ENCODE results near the gene CDK5R2.

CDK5R2 gene

DNA sequence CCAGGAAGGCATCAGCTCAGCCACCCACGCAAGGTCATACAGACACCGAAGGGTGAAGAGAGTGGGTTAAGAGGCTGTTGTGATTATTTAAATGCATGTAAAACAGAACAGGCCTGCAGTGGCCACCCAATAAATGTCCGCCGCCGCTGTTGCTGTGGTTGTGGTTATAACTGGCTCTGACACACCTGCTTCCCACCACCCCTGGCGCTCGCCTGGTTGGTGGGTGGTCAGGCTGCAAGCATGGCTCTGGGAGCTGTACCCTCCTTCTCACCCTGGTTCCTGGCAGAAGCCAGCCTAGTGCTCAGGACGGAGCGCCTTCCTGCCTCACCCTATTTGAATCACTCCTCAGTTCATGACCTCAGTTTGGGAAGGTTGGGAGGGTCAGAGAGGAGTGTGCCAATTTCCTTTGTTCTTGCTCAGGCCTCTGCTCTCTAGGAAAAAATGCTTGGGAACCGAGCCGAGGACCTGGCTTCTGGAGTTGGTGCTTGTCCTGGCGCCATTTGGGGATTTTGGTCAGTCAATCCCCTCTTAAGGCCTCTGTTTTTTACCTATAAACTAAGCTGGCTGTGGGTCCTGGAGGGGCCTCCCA is 39.0 kb downstream of the CDK5R2 start:
- no peak for ATAC-seq
- TF ChIP-seq BACH2 (CRISPR knock-in tag; IDR thresholded peaks at IDR 0.05; ENCODE audit: borderline replicate concordance) (no peak), ZFP3 (CRISPR knock-in tag; IDR thresholded peaks at IDR 0.05) (no peak), TCF4 (CRISPR knock-in tag; IDR thresholded peaks at IDR 0.05; ENCODE audit: borderline replicate concordance) (no peak), ISL1 (CRISPR knock-in tag; IDR thresholded peaks at IDR 0.05) (no peak), ZFP30 (CRISPR knock-in tag; IDR thresholded peaks at IDR 0.05) (no peak), OSR1 (CRISPR knock-in tag; IDR thresholded peaks at IDR 0.05) (no peak), ZNF70 (CRISPR knock-in tag; IDR thresholded peaks at IDR 0.05) (no peak), ZNF8 (CRISPR knock-in tag; IDR thresholded peaks at IDR 0.05) (no peak), ZNF565 (CRISPR knock-in tag; conservative IDR thresholded peaks at IDR 0.05; ENCODE audit: low read depth) (no peak), ESRRG (CRISPR knock-in tag; IDR thresholded peaks at IDR 0.05) (no peak), ZC3H10 (CRISPR knock-in tag; IDR thresholded peaks at IDR 0.05) (no peak), PPARA (CRISPR knock-in tag; IDR thresholded peaks at IDR 0.05; ENCODE audit: borderline replicate concordance) (no peak), SNAI2 (CRISPR knock-in tag; IDR thresholded peaks at IDR 0.05) (no peak), GLIS3 (CRISPR knock-in tag; IDR thresholded peaks at IDR 0.05) (no peak)
- TF ChIP-seq, protein P1, sequence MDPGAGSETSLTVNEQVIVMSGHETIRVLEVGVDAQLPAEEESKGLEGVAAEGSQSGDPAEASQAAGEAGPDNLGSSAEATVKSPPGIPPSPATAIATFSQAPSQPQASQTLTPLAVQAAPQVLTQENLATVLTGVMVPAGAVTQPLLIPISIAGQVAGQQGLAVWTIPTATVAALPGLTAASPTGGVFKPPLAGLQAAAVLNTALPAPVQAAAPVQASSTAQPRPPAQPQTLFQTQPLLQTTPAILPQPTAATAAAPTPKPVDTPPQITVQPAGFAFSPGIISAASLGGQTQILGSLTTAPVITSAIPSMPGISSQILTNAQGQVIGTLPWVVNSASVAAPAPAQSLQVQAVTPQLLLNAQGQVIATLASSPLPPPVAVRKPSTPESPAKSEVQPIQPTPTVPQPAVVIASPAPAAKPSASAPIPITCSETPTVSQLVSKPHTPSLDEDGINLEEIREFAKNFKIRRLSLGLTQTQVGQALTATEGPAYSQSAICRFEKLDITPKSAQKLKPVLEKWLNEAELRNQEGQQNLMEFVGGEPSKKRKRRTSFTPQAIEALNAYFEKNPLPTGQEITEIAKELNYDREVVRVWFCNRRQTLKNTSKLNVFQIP (CRISPR knock-in tag; IDR thresholded peaks at IDR 0.05; ENCODE audit: borderline replicate concordance, low read depth), result no peak
- TF ChIP-seq, protein P2, sequence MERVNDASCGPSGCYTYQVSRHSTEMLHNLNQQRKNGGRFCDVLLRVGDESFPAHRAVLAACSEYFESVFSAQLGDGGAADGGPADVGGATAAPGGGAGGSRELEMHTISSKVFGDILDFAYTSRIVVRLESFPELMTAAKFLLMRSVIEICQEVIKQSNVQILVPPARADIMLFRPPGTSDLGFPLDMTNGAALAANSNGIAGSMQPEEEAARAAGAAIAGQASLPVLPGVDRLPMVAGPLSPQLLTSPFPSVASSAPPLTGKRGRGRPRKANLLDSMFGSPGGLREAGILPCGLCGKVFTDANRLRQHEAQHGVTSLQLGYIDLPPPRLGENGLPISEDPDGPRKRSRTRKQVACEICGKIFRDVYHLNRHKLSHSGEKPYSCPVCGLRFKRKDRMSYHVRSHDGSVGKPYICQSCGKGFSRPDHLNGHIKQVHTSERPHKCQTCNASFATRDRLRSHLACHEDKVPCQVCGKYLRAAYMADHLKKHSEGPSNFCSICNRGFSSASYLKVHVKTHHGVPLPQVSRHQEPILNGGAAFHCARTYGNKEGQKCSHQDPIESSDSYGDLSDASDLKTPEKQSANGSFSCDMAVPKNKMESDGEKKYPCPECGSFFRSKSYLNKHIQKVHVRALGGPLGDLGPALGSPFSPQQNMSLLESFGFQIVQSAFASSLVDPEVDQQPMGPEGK (CRISPR knock-in tag; IDR thresholded peaks at IDR 0.05; ENCODE audit: borderline replicate concordance), result no peak
- TF ChIP-seq, protein P3, sequence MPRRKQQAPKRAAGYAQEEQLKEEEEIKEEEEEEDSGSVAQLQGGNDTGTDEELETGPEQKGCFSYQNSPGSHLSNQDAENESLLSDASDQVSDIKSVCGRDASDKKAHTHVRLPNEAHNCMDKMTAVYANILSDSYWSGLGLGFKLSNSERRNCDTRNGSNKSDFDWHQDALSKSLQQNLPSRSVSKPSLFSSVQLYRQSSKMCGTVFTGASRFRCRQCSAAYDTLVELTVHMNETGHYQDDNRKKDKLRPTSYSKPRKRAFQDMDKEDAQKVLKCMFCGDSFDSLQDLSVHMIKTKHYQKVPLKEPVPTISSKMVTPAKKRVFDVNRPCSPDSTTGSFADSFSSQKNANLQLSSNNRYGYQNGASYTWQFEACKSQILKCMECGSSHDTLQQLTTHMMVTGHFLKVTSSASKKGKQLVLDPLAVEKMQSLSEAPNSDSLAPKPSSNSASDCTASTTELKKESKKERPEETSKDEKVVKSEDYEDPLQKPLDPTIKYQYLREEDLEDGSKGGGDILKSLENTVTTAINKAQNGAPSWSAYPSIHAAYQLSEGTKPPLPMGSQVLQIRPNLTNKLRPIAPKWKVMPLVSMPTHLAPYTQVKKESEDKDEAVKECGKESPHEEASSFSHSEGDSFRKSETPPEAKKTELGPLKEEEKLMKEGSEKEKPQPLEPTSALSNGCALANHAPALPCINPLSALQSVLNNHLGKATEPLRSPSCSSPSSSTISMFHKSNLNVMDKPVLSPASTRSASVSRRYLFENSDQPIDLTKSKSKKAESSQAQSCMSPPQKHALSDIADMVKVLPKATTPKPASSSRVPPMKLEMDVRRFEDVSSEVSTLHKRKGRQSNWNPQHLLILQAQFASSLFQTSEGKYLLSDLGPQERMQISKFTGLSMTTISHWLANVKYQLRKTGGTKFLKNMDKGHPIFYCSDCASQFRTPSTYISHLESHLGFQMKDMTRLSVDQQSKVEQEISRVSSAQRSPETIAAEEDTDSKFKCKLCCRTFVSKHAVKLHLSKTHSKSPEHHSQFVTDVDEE (CRISPR knock-in tag; IDR thresholded peaks at IDR 0.05), result no peak
- TF ChIP-seq, protein P4, sequence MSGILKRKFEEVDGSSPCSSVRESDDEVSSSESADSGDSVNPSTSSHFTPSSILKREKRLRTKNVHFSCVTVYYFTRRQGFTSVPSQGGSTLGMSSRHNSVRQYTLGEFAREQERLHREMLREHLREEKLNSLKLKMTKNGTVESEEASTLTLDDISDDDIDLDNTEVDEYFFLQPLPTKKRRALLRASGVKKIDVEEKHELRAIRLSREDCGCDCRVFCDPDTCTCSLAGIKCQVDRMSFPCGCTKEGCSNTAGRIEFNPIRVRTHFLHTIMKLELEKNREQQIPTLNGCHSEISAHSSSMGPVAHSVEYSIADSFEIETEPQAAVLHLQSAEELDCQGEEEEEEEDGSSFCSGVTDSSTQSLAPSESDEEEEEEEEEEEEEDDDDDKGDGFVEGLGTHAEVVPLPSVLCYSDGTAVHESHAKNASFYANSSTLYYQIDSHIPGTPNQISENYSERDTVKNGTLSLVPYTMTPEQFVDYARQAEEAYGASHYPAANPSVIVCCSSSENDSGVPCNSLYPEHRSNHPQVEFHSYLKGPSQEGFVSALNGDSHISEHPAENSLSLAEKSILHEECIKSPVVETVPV (CRISPR knock-in tag; IDR thresholded peaks at IDR 0.05), result no peak

DNA sequence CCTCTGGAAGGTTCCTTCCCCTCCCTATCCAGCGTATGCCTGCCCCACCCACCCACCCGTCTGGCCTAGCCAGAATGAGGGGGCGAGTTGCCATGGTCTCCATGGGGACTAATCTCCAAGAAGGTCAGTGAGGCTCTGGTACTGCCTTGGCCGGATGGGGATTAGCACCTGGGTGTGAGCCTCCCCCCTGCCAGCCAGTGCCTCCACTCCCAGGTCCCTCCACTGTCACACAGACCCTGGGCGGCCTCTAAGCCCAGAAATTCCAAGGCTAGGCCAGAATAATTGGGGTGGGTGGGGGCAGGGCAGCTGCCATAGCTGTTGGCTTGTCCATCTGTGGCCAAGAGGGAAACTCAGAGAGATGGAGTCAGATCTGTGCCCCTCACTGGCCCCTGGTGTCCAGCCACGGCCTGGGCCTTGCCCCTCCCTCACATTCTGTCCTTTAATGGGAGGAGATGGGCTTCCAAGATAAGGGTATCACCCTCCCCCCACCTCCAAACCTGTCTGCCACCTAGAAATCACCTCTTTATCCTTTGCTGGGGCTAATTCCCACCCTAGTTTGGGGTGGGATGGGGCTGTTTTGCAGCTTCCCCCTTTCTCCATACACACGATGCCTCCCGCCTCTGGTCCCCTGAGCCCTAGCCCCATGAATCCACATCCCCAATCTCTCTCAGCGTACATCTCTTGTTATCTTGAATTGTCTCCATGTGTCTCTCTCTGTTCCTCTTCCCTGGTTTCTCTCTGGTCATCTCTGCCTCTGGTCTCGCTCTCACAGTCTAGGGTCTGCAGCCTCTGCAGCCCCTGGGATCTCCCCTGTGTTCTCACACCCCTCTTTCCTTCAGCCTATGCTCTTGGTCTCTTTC is 39.8 kb downstream of the CDK5R2 start:
- ATAC-seq, result no peak
- TF ChIP-seq ZC3H10 (CRISPR knock-in tag; IDR thresholded peaks at IDR 0.05) (no peak), ISL1 (CRISPR knock-in tag; IDR thresholded peaks at IDR 0.05) (no peak), ZNF565 (CRISPR knock-in tag; conservative IDR thresholded peaks at IDR 0.05; ENCODE audit: low read depth) (no peak), TCF4 (CRISPR knock-in tag; IDR thresholded peaks at IDR 0.05; ENCODE audit: borderline replicate concordance) (no peak), ZNF70 (CRISPR knock-in tag; IDR thresholded peaks at IDR 0.05) (peak; percentile 80)
- TF ChIP-seq, protein P4 (CRISPR knock-in tag; IDR thresholded peaks at IDR 0.05), result no peak
